Measurements from ENCODE around the gene PDIA5.
A peak's percentile ranks its signal among the peaks of the same experiment; 100 is the strongest.

PDIA5 gene

DNA sequence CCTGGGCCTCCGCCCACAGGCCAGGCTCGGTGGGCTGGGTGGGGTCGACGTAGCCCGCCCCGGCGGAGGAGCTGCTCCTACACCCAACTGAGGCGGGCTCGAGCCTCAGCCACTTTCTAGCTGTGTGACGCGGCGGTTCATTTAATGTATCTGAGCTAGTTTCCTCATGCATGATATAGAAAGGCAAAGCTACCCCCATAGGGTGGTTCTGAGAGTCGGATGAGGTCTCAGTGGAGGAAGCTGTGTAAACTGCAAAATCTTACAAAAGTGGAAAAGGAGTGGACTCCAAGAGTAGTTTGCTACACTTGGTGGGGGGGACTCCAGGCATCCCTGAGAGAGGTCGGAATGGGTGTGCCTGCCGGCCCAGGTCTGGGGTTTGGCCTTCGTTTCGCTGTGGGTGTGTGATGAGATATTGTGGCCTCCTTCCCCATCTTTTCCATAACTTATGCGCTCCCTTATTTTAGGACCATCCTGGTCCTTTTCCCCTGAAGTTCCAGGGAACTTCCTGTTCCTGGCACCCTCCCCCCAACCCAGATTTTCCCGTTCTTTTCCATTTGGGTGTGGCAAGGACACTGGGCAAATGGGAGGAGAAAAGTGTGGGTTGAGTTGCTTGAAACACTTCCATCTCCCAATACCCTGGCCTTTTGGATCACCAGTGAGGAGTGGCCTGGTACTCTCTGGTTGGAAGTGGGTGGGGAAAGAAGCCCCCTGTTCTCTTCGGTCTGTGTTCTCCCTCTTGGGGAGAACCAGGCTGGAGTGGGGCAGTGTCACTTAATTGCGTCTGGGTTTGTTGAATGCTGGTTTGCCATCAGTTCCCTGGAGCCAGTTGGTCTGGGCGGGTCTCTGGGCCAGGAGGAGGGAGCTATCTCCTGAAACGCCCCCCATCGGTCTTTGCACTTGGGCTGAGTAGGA is 1.1 kb downstream of the PDIA5 start:
- no peak for TF ChIP-seq CTCF (IDR thresholded peaks at IDR 0.05; ENCODE audit: low read length, missing control alignments)
- DNase-seq (ENCODE audit: low read depth): no peak
- peak overlapping the region; percentile 86 for H3K4me3 ChIP-seq (replicated peaks; ENCODE audit: low read depth, low read length)

DNA sequence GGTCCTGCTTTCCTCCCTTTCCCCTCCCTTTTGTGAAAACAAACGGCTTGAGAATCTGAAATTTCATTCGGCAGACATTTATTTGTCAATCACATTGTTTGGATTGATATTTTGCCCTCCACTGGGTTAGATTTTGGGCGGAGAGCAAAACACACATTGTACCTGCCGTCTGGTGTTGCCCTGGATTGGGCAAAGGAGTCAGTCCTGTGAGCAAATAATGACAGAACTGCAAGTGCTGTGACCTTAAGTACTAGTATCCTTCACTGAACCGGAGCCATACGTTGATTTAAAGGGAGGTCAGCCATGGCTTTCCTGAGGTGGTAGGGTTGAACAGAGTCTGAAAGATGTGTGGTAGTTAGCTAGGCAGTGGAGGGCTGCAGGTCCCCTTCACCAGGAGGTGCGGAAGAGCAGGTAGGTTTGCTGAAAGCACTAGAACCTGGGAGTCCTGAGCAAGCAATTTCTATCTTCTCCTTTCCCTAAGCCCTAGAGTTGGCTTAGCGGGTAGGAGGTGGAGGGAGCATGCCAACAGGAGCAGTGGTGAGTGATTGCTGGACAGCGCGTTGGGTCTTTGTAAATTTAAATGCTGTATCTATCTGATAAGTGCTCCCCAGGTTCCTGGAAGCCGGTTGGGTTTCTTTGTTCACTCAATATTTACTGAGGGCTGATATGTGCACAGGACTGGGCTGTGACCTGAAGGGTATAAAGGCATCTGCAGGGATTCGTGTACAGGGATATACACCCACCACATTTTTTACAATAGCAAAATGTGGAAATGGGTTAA is 2.0 kb downstream of the PDIA5 start:
- no peak for DNase-seq (ENCODE audit: low read depth)
- no peak for TF ChIP-seq CTCF (IDR thresholded peaks at IDR 0.05; ENCODE audit: low read length, missing control alignments)
- H3K4me3 ChIP-seq (replicated peaks; ENCODE audit: low read depth, low read length): peak overlapping the region; percentile 86

DNA sequence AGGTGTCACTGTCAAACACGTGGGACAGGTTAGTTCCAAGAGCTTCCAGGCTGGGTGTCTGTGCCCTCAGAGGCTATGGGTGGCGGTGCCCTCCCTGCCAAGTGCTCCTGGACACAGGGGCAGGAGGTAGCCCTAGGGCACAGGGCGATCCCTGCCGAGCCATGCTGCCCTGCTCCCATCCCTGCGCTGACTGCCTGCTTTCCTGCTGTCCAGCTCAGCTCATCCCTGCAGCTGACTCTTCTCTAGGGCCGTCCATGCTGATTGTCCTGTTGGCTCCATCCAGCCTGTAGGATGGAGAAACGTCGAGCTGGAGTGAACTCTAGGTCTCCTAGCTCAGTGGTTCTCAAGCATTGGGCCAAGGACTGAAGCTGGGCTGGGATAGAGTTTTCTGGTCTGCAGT is 3.7 kb downstream of the PDIA5 start:
- no peak for TF ChIP-seq CTCF (IDR thresholded peaks at IDR 0.05; ENCODE audit: low read length, missing control alignments)
- no peak overlapping the region for H3K4me3 ChIP-seq (replicated peaks; ENCODE audit: low read depth, low read length)
- DNase-seq (ENCODE audit: low read depth): no peak

GRCh38 chr3:123071146-123071545 is 4.3 kb downstream of the PDIA5 start:
- H3K4me3 ChIP-seq (replicated peaks; ENCODE audit: low read depth, low read length): no peak overlapping the region
- peak; percentile 42 for TF ChIP-seq CTCF (IDR thresholded peaks at IDR 0.05; ENCODE audit: low read length, missing control alignments)
- DNase-seq (ENCODE audit: low read depth): peak; percentile 69

- no peak overlapping the region for H3K4me3 ChIP-seq (replicated peaks; ENCODE audit: low read depth, low read length)
- TF ChIP-seq CTCF (IDR thresholded peaks at IDR 0.05; ENCODE audit: low read length, missing control alignments): no peak
- DNase-seq (ENCODE audit: low read depth): no peak
These were observed 4.8 kb downstream of the PDIA5 start for GRCh38 chr3:123071581-123071980.

GRCh38 chr3:123072152-123072551 is 5.3 kb downstream of the PDIA5 start:
- peak; percentile 44 for DNase-seq (ENCODE audit: low read depth)
- H3K4me3 ChIP-seq (replicated peaks; ENCODE audit: low read depth, low read length): no peak overlapping the region
- no peak for TF ChIP-seq CTCF (IDR thresholded peaks at IDR 0.05; ENCODE audit: low read length, missing control alignments)
